ENCODE data around the gene SLC25A23.

DNA sequence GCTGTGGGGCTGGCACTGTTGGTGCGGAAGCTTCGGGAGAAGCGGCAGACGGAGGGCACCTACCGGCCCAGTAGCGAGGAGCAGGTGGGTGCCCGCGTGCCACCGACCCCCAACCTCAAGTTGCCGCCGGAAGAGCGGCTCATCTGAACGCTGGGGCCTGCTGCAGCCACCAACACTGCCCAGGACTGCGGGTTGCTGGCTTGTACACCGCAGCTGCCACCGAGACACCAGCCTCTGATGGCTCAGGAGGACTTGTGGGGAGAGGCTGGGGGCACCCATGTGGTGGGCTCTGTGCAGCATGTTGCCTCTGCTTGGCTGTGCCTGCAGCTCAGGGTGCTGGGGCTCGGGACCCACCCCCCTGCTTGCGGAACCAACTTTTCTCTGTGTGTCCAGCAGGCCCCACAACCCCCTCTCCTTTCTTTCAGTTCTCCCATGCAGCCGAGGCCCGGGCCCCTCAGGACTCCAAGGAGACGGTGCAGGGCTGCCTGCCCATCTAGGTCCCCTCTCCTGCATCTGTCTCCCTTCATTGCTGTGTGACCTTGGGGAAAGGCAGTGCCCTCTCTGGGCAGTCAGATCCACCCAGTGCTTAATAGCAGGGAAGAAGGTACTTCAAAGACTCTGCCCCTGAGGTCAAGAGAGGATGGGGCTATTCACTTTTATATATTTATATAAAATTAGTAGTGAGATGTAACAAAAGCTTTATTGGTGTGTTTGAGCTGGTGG is 7.1 kb upstream of the SLC25A23 start:
- TF ChIP-seq CTCF (IDR thresholded peaks at IDR 0.05) (no peak), POLR2A (IDR thresholded peaks at IDR 0.05) (no peak)

All from uterus (tissue), 2 donors.